WTC11 (cell line): Measurements from ENCODE around the gene NEAT1. TPM values are rescaled to one million over a fixed set of nuclear protein-coding genes. Genes with fewer than 3 reads are reported as not detected.
A peak's percentile ranks its signal among the peaks of the same experiment; 100 is the strongest.

ENCODE experiments used
- ATAC-seq: fragments of 200-7000 bp; cut with Tn5 transposase; 2 replicates; pipeline ENCODE4 v1.10.0; 2021; ENCODE audit warnings: mild to moderate bottlenecking, moderate library complexity
- CTCF ChIA-PET: fragments of 300-600 bp; sonication (Branson Sonifier 250); formaldehyde crosslinking; loops from one replicate; lab custom pipeline; 2021; ENCODE audit warnings: antibody characterized with exemption; lab: Charles Lee
- POLR2A ChIA-PET: fragments of 350-600 bp; sonication (Branson Sonifier 250); formaldehyde crosslinking; loops from one replicate; lab custom pipeline; 2021; ENCODE audit warnings: antibody characterized with exemption; lab: Charles Lee
- DNase-seq: peaks from one replicate; pipeline ENCODE4 v3.0.0; 2021; ENCODE audit warnings: low spot score
- H3K27ac Mint-ChIP-seq: 2 replicates; pipeline ENCODE4 v1.8.0; 2021; ENCODE audit warnings: mixed read lengths
- H3K27me3 Mint-ChIP-seq: 2 replicates; pipeline ENCODE4 v1.8.0; 2021; ENCODE audit warnings: low read depth, mild to moderate bottlenecking, moderate library complexity, mixed read lengths
- H3K36me3 Mint-ChIP-seq: 2 replicates; pipeline ENCODE4 v1.8.0; 2021; ENCODE audit warnings: mixed read lengths
- H3K4me1 Mint-ChIP-seq: 2 replicates; pipeline ENCODE4 v1.8.0; 2022; ENCODE audit warnings: mixed read lengths
- H3K4me3 Mint-ChIP-seq: 2 replicates; pipeline ENCODE4 v1.8.0; 2021; ENCODE audit warnings: mild to moderate bottlenecking, moderate library complexity, mixed read lengths
- H3K9me3 Mint-ChIP-seq: 2 replicates; pipeline ENCODE4 v1.8.0; 2021; ENCODE audit warnings: mixed read lengths
- CBFB ChIP-seq: sonication (generic); formaldehyde crosslinking; IDR thresholded peaks from 2 replicates; pipeline ENCODE4 v1.8.1; 2022; ENCODE audit warnings: mild to moderate bottlenecking, low read depth, missing genetic modification reagents
- CREB1 ChIP-seq: sonication (generic); formaldehyde crosslinking; IDR thresholded peaks from 2 replicates; pipeline ENCODE4 v1.8.0; 2023; ENCODE audit warnings: mild to moderate bottlenecking, missing genetic modification reagents
- FOXP1 ChIP-seq: sonication (generic); formaldehyde crosslinking; IDR thresholded peaks from 2 replicates; pipeline ENCODE4 v1.8.0; 2022; ENCODE audit warnings: missing genetic modification reagents, mild to moderate bottlenecking, moderate library complexity, borderline replicate concordance
- GRHL2 ChIP-seq: fragments of 250-450 bp; sonication (Bioruptor Pico); IDR thresholded peaks from 2 replicates; pipeline ENCODE4 v1.8.0; 2022; ENCODE audit warnings: mild to moderate bottlenecking, moderate library complexity; ENCODE audit not compliant: insufficient replicate concordance, severe bottlenecking
- IRF2 ChIP-seq: sonication (generic); formaldehyde crosslinking; IDR thresholded peaks from 2 replicates; pipeline ENCODE4 v1.8.0; 2022; ENCODE audit warnings: low read depth, missing genetic modification reagents, borderline replicate concordance
- NFE2L1 ChIP-seq: sonication (generic); formaldehyde crosslinking; IDR thresholded peaks from 2 replicates; pipeline ENCODE4 v1.8.1; 2023; ENCODE audit warnings: missing genetic modification reagents
- NFYB ChIP-seq: sonication (generic); formaldehyde crosslinking; conservative IDR thresholded peaks from 2 replicates; pipeline ENCODE4 v1.8.0; 2022; ENCODE audit warnings: low read depth, missing genetic modification reagents
- NR3C1 ChIP-seq: sonication (generic); formaldehyde crosslinking; conservative IDR thresholded peaks from 2 replicates; pipeline ENCODE4 v1.8.1; 2023; ENCODE audit warnings: low read depth, mild to moderate bottlenecking, missing genetic modification reagents
- PRRX2 ChIP-seq: fragments of 250-450 bp; sonication (Bioruptor Pico); IDR thresholded peaks from 2 replicates; pipeline ENCODE4 v1.8.0; 2021; ENCODE audit warnings: mild to moderate bottlenecking
- SMAD3 ChIP-seq: sonication (generic); formaldehyde crosslinking; IDR thresholded peaks from 2 replicates; pipeline ENCODE4 v1.8.0; 2022; ENCODE audit warnings: missing genetic modification reagents, mild to moderate bottlenecking, borderline replicate concordance
- ZNF121 ChIP-seq: sonication (generic); formaldehyde crosslinking; IDR thresholded peaks from 2 replicates; pipeline ENCODE4 v1.8.0; 2023; ENCODE audit warnings: missing genetic modification reagents
- ZNF138 ChIP-seq: sonication (generic); formaldehyde crosslinking; conservative IDR thresholded peaks from 2 replicates; pipeline ENCODE4 v1.8.1; 2022; ENCODE audit warnings: mild to moderate bottlenecking, moderate library complexity, missing genetic modification reagents
- ZNF317 ChIP-seq: sonication (generic); formaldehyde crosslinking; IDR thresholded peaks from 2 replicates; pipeline ENCODE4 v1.8.1; 2023; ENCODE audit warnings: low read depth, mild to moderate bottlenecking, moderate library complexity, missing genetic modification reagents, borderline replicate concordance
- ZNF416 ChIP-seq: fragments of 250-450 bp; sonication (Bioruptor Pico); IDR thresholded peaks from 2 replicates; pipeline ENCODE4 v1.9.0; 2021; ENCODE audit warnings: mild to moderate bottlenecking, inconsistent platforms
- ZNF423 ChIP-seq: fragments of 250-450 bp; sonication (Bioruptor Pico); IDR thresholded peaks from 2 replicates; pipeline ENCODE4 v2.1.2; 2022; ENCODE audit warnings: mild to moderate bottlenecking, moderate library complexity
- ZNF671 ChIP-seq: fragments of 250-450 bp; sonication (Bioruptor Pico); IDR thresholded peaks from 2 replicates; pipeline ENCODE4 v1.8.0; 2021; ENCODE audit warnings: mild to moderate bottlenecking
- total RNA-seq: library from RNA; stranded (reverse); gene quantifications from 3 replicates; pipeline ENCODE4 v1.2.3, GENCODE V29; 2021
- TF ChIP-seq, protein P1 (sequence below): sonication (generic); formaldehyde crosslinking; IDR thresholded peaks from 2 replicates; pipeline ENCODE4 v1.8.0; 2023; ENCODE audit warnings: mild to moderate bottlenecking, missing genetic modification reagents
- TF ChIP-seq, protein P2 (sequence below): sonication (generic); formaldehyde crosslinking; IDR thresholded peaks from 2 replicates; pipeline ENCODE4 v1.8.0; 2022; ENCODE audit warnings: mild to moderate bottlenecking, missing genetic modification reagents
- TF ChIP-seq, protein P3 (sequence below): sonication (generic); formaldehyde crosslinking; conservative IDR thresholded peaks from 2 replicates; pipeline ENCODE4 v1.8.1; 2022; ENCODE audit warnings: mild to moderate bottlenecking, missing genetic modification reagents
- TF ChIP-seq, protein P4 (sequence below): fragments of 250-450 bp; sonication (Bioruptor Pico); IDR thresholded peaks from 2 replicates; pipeline ENCODE4 v1.8.0; 2021; ENCODE audit warnings: mild to moderate bottlenecking
- TF ChIP-seq, protein P5 (sequence below): sonication (generic); formaldehyde crosslinking; IDR thresholded peaks from 2 replicates; pipeline ENCODE4 v1.8.1; 2023; ENCODE audit warnings: mild to moderate bottlenecking, missing genetic modification reagents
- TF ChIP-seq, protein P6 (sequence below): sonication (generic); formaldehyde crosslinking; IDR thresholded peaks from 2 replicates; pipeline ENCODE4 v1.8.1; 2022; ENCODE audit warnings: low read depth, missing genetic modification reagents, borderline replicate concordance

Gene NEAT1
- total RNA-seq, 1 experiment from 2014 or later, result 38.1 TPM

DNA sequence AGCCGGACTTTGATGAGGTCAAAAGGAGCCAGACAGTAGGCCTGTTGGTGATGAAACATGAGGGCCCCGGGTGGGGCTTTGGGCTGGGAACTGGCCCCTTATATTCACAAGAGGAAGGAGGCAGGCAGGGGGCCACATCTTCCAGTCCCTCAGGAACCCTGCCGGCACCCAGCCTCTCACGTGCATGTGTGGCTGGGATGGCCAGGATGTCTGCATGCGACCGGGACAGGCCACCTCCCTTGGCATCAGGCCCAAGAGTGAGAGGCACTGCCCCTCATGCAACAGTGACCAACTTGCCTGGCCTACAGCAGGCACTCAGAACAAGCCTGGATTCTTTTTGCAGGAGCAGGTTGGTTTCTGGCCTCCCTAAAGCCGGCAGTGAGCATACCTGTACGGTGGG, 45.6 kb upstream of the NEAT1 start:
- Mint-ChIP-seq H3K27me3 (no peaks in the 10 kb centered on the region; the same call in 1 of the 2 replicates), H3K4me1 (peaks cover 4% of the 10 kb centered on the region), H3K9me3 (no peaks in the 10 kb centered on the region), H3K27ac (no peak overlapping the region), H3K4me3 (no peak overlapping the region), H3K36me3 (no peaks in the 10 kb centered on the region)
- POLR2A ChIA-PET, result no interaction called here
- no peak for DNase-seq
- no peak for ATAC-seq
- CTCF ChIA-PET, result interaction anchor here (1.5 kb wide), 1 partner anchor 10 kb away, joined by 3 read pairs; no protein-coding TSS in a partner anchor
- TF ChIP-seq NFYB, result no peak
- no peak for TF ChIP-seq GRHL2 (CRISPR knock-in tag)
- TF ChIP-seq SMAD3, result no peak
- TF ChIP-seq ZNF317 (CRISPR knock-in tag), result no peak
- no peak for TF ChIP-seq PRRX2 (CRISPR knock-in tag)
- TF ChIP-seq, protein P1, sequence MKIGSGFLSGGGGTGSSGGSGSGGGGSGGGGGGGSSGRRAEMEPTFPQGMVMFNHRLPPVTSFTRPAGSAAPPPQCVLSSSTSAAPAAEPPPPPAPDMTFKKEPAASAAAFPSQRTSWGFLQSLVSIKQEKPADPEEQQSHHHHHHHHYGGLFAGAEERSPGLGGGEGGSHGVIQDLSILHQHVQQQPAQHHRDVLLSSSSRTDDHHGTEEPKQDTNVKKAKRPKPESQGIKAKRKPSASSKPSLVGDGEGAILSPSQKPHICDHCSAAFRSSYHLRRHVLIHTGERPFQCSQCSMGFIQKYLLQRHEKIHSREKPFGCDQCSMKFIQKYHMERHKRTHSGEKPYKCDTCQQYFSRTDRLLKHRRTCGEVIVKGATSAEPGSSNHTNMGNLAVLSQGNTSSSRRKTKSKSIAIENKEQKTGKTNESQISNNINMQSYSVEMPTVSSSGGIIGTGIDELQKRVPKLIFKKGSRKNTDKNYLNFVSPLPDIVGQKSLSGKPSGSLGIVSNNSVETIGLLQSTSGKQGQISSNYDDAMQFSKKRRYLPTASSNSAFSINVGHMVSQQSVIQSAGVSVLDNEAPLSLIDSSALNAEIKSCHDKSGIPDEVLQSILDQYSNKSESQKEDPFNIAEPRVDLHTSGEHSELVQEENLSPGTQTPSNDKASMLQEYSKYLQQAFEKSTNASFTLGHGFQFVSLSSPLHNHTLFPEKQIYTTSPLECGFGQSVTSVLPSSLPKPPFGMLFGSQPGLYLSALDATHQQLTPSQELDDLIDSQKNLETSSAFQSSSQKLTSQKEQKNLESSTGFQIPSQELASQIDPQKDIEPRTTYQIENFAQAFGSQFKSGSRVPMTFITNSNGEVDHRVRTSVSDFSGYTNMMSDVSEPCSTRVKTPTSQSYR (CRISPR knock-in tag), result no peak
- no peak for TF ChIP-seq ZNF121 (CRISPR knock-in tag)
- TF ChIP-seq CBFB (CRISPR knock-in tag), result no peak
- no peak for TF ChIP-seq CREB1 (CRISPR knock-in tag)

DNA sequence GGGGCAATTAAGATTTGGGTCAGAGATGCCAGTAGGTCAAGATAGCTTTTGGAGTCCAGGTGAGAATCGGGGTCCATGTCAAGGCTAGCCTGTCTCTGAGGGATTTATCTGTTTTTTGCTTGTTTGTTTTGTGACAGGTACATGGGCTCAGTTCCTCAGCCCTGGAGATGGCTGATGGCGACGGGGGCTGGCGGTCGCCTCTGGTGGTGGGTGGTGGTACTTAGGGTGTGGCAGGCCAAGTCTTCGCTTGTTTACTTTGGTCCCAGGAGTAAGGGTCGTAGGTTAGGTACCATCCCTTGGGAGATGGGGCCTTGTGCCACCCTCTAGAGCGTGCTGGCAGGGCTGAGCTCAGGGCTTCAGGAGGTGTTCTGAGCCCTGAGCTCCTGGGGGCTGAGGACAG, 44.8 kb upstream of the NEAT1 start:
- H3K4me3 Mint-ChIP-seq, result no peak overlapping the region
- H3K4me1 Mint-ChIP-seq, result peaks cover 11% of the 10 kb centered on the region
- TF ChIP-seq GRHL2 (CRISPR knock-in tag) (no peak), ZNF138 (no peak), ZNF423 (CRISPR knock-in tag) (no peak), FOXP1 (CRISPR knock-in tag) (no peak), ZNF671 (no peak), ZNF416 (no peak)
- TF ChIP-seq, protein P2, sequence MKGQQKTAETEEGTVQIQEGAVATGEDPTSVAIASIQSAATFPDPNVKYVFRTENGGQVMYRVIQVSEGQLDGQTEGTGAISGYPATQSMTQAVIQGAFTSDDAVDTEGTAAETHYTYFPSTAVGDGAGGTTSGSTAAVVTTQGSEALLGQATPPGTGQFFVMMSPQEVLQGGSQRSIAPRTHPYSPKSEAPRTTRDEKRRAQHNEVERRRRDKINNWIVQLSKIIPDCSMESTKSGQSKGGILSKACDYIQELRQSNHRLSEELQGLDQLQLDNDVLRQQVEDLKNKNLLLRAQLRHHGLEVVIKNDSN (CRISPR knock-in tag), result no peak
- TF ChIP-seq, protein P3, sequence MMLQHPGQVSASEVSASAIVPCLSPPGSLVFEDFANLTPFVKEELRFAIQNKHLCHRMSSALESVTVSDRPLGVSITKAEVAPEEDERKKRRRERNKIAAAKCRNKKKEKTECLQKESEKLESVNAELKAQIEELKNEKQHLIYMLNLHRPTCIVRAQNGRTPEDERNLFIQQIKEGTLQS (CRISPR knock-in tag), result no peak
- TF ChIP-seq, protein P4, sequence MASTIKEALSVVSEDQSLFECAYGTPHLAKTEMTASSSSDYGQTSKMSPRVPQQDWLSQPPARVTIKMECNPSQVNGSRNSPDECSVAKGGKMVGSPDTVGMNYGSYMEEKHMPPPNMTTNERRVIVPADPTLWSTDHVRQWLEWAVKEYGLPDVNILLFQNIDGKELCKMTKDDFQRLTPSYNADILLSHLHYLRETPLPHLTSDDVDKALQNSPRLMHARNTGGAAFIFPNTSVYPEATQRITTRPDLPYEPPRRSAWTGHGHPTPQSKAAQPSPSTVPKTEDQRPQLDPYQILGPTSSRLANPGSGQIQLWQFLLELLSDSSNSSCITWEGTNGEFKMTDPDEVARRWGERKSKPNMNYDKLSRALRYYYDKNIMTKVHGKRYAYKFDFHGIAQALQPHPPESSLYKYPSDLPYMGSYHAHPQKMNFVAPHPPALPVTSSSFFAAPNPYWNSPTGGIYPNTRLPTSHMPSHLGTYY (CRISPR knock-in tag), result no peak
- ATAC-seq, result peak; percentile 13; the same call in 1 of the 2 replicates
- no peak for DNase-seq
- no peaks in the 10 kb centered on the region for H3K36me3 Mint-ChIP-seq
- no peaks in the 10 kb centered on the region for H3K9me3 Mint-ChIP-seq
- no peaks in the 10 kb centered on the region; the same call in 1 of the 2 replicates for H3K27me3 Mint-ChIP-seq
- POLR2A ChIA-PET, result no interaction called here
- CTCF ChIA-PET, result interaction anchor here (0.6 to 2.3 kb wide), 6 partner anchors 11 to 216 kb away, joined by 3 to 14 read pairs (median 4); no protein-coding TSS in a partner anchor
- no peak overlapping the region for H3K27ac Mint-ChIP-seq

DNA sequence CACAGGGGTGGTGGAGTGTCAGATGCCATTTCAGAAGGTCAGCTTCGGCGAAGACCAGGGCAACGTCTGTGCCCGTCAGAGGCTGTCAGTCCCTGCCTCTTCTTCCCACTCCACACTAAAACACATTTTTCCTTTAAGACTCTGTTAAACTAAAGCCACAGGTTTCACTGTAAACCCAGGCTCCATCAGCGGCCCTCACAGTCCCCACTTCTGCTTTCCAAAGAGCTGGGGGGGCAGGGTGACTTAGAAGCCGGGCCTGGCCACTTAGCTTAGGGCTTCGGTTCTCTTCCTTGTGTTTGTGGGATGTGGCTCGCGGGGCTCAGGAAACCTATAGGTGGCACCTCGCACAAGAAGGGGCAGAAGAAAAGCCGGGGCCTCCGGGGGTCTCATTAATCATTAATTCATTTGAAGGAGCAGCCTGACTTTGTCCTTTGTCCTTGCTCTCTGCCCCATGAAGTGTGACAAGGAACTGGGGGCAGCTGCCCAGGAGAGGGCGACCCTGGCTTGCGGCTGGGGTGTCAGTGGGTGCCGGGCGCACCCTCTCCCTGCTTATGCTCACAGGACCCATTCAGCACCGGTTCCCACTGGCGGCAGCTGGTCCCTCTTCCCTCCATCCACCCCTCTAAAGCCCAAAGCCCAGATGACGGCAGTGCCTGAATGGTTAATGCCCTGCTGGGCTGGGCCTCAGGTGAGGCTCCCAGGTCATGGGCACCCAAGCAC, 44.2 kb upstream of the NEAT1 start:
- H3K36me3 Mint-ChIP-seq, result no peaks in the 10 kb centered on the region
- H3K9me3 Mint-ChIP-seq, result no peaks in the 10 kb centered on the region
- no peak overlapping the region for H3K4me3 Mint-ChIP-seq
- ChIA-PET POLR2A (no interaction called here), CTCF (interaction anchor here (0.6 to 3.5 kb wide), 13 partner anchors 12 to 216 kb away, joined by 3 to 15 read pairs (median 3); no protein-coding TSS in a partner anchor)
- H3K27me3 Mint-ChIP-seq, result no peaks in the 10 kb centered on the region; the same call in 1 of the 2 replicates
- no peak for TF ChIP-seq NFE2L1 (CRISPR knock-in tag)
- no peak for TF ChIP-seq NFYB
- TF ChIP-seq, protein P5, sequence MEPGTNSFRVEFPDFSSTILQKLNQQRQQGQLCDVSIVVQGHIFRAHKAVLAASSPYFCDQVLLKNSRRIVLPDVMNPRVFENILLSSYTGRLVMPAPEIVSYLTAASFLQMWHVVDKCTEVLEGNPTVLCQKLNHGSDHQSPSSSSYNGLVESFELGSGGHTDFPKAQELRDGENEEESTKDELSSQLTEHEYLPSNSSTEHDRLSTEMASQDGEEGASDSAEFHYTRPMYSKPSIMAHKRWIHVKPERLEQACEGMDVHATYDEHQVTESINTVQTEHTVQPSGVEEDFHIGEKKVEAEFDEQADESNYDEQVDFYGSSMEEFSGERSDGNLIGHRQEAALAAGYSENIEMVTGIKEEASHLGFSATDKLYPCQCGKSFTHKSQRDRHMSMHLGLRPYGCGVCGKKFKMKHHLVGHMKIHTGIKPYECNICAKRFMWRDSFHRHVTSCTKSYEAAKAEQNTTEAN (CRISPR knock-in tag), result no peak
- TF ChIP-seq ZNF317 (CRISPR knock-in tag), result no peak
- TF ChIP-seq IRF2 (CRISPR knock-in tag), result no peak
- TF ChIP-seq, protein P6, sequence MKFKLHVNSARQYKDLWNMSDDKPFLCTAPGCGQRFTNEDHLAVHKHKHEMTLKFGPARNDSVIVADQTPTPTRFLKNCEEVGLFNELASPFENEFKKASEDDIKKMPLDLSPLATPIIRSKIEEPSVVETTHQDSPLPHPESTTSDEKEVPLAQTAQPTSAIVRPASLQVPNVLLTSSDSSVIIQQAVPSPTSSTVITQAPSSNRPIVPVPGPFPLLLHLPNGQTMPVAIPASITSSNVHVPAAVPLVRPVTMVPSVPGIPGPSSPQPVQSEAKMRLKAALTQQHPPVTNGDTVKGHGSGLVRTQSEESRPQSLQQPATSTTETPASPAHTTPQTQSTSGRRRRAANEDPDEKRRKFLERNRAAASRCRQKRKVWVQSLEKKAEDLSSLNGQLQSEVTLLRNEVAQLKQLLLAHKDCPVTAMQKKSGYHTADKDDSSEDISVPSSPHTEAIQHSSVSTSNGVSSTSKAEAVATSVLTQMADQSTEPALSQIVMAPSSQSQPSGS (CRISPR knock-in tag), result no peak
- no peak for TF ChIP-seq NR3C1
- ATAC-seq (no peak), DNase-seq (no peak)
- H3K27ac Mint-ChIP-seq, result no peak overlapping the region
- peaks cover 15% of the 10 kb centered on the region for H3K4me1 Mint-ChIP-seq
